SHP77 treated with DMSO at 0.1 percent for 48 hours (cell line): ENCODE results near the gene WBP1L.
"Not testable (repeated sequence)": the region's sequence is repeated elsewhere in the genome, so short reads cannot be mapped to it uniquely, and the experiment has no call there.

Experiments
- DNase-seq: peaks from one replicate; lab custom pipeline; 2025; lab: John Stamatoyannopoulos, UW

Gene WBP1L

DNA sequence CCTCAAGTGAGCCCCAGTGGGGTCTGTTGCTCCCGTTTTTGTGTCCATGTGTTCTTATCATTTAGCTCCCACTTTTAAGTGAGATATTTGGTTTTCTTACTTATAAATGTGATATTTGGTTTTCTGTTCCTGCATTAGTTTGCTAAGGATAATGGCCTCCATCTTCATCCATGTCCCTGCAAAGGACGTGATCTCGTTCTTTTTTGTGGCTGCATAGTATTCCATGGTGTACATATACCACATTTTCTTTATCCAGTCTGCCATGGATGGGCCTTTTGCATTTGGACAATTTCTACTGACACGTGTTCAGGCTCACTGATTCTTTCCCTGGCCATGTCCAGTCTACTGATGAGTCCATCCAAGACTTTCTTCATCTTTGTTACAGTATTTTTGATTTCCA is 19.8 kb upstream of the WBP1L start:
- DNase-seq: no peak

DNA sequence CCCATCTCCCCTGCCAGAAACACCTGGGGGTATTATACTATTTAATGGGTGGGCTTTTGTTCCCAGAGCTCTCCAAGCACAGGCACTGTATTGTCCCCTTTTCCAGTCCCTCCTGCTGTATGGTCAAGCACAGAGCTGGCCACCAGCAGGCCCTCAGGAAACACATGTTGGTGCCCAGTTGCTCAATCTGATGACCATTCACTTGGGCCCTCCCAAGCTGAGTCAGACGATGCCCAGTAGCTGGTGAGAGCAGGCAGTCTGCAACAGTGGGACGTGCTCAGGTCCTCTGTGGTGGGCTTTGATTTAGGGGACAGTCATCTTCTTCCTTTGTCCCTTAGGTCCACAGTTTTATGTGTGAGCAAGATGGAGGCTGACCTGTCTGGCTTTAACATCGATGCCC is 17.5 kb upstream of the WBP1L start:
- no peak for DNase-seq

DNA sequence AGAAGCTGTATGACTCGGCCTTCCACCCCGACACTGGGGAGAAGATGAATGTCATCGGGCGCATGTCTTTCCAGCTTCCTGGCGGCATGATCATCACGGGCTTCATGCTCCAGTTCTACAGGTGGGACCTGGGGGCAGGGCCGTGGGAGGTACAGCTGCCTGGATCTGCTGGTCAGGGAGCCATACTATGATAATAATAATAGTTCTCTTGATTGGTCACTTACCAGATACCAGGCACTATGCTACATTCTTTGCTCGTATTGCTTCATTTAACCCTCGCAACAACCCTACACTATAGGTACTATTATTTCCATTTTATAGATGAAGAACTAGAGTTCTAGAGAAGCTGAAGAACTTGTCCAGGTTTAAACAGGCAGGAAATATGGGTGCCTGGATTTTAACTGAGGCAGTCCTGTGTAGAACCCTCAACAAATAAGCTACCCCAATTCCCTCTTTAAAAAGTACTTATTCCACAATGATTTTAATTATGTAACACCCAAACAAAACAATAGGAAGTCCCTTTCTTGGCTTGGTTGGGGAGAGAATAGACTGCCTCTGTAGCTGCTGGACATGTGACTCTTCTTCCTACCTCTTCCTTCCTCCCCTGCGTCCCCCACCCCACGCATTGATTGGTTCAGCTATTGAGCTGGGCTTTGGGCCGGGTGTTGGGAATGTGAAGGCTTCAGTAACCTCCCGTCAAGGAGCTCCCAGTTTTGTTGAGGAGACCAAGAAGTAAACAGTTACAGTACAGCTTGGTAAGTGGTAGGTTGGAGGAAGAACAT is 16.5 kb upstream of the WBP1L start:
- DNase-seq: no peak

DNA sequence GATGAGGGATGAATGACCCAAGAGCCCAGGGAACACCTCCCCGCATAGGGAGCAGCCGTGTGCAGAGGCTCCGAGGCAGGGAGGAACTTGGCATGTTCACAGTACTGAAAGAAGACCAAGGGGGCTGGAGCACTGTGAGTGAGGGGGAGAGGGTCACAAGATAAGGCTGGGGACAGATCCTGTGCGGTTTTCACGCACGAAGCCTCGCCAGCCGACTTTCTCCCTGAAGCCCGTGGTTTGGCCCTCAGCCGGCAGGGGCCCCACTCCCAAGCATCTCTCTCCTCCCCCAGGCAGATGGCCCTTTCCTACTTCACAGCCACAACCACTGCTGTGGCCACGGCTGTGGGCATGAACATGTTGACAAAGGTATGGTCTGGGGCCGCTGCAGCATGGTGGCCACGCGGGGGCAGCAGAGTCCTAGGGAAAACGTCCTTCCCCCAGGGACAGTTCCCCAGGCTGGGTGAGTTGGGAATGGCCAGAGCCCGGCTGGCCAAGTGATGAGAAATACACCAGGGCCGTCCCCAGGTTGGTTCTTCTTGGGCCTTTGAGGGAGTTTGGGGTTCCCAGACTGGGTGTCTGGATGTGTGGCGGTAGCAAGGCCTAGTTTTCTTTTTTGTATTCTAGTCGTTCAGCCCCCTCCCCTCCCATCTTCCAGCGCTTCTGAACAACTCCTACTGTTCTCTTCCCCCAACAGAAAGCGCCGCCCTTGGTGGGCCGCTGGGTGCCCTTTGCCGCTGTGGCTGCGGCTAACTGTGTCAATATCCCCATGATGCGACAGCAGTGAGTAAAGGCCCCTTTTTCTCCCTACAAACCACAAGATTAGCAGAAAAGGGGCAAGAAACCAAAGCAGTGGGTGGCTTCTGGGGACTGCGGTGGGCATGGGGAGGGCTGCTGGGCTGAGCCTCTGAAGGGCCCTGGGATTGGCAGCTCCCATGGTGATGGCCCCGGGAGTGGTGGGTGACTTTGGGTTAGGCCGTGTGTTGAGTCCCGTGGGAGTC is 14.4 kb upstream of the WBP1L start:
- no peak for DNase-seq

DNA sequence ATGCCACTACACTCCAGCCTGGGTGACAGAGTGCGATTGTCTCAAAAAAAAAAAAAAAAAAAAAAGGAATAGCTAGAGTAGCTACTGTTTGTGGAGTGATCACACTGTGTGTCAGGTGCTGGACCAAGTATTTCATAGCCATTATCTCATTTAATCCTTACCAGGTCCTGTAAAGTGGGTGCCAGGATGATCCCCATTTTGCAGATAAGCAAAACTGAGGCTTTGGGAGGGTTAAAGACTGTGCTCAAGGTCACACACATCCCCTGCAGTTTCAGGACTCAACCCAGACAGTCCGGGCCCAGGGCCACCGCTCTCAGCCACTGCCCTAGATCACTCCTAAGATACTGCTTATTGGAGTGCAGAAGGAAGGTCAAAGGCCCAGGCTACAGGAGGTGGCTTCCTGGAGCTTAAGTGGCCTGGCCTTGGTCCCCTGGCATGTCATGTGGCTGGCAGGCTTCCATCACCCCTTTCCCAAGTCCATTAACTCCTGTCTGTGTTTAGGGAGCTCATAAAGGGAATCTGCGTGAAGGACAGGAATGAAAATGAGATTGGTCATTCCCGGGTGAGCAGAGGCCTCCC is 12.4 kb upstream of the WBP1L start:
- no peak for DNase-seq

DNA sequence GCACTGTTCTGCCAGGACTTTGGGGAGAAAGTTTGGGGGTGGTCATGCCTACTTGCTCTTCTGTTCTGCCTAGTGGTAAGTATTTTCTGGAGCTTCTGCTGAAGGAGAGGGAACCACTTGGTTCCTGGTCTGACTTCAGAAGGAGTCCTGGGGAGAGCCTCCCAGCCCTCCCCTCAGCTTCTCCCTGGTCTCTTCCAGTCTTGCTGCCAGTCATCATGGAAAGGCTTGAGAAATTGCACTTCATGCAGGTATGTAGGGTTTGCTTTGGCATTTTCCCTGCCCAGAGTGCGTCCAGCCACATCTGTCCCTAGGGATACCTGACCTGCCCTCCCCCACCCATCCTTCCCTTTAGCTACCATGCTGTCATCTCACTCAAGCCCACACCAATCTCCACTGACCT is 11.1 kb upstream of the WBP1L start:
- no peak for DNase-seq

DNA sequence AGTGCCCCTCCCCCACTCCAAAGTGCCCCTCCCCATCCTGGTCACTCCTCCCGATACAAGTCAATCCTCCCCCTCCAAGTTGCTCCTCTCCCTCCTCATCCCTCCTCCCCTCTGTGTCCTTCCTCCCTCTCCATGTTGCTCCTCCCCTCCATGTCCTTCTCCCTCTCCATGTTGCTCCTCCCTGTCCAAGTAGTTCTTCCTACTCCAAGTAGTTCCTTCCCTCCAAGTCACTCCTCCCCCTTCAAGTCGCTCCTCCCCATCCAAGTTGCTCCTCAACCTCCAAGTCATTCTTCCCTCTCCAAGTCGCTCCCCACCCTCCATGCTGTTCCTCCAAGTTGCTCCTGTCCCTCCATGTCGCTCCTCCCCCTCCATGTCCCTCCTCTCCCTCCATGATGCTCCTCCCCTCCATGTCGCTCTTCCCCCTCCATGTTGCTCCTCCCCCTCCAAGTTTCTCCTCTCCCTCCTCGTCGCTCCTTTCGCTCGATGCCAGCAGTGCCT is 8.6 kb upstream of the WBP1L start:
- no peak for DNase-seq

DNA sequence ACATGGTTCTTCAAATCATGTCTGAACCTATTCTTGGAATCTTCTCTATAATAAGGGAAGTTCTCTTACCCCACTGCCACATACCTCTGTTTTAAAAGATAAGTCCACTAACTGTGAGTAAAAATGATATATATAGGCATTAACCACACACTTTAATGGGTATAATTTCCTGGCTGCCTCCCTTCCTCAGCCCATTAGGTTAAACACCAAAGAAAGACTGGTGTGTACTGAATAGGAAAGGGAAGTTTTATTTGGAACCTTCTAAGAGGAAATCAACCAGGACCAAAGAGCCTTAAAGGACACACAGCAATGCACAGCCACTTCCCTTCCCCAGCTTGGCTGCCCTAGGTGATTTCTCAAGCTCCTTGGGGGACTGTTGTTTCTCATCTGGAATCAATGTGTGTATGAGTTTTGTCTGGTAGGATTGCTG is 5.0 kb upstream of the WBP1L start:
- no peak for DNase-seq

DNA sequence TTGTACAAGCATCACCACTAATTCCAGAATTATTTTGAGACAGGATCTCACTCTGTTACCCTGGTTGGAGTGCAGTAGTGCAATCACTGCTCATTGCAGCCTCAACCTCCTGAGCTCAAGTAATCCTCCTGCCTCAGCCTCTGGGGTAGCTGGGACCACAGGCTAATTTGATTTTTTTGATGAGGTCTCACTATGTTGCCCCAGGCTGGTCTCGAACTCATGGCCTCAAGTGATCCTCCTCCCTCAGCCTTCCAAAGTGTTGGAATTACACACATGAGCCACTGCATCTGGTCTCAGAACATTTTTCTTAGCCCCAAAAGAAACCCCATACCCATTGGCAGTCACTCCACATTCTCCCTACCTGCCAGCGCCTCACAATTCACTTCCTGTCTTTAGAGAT is 3.5 kb upstream of the WBP1L start:
- no peak for DNase-seq

DNA sequence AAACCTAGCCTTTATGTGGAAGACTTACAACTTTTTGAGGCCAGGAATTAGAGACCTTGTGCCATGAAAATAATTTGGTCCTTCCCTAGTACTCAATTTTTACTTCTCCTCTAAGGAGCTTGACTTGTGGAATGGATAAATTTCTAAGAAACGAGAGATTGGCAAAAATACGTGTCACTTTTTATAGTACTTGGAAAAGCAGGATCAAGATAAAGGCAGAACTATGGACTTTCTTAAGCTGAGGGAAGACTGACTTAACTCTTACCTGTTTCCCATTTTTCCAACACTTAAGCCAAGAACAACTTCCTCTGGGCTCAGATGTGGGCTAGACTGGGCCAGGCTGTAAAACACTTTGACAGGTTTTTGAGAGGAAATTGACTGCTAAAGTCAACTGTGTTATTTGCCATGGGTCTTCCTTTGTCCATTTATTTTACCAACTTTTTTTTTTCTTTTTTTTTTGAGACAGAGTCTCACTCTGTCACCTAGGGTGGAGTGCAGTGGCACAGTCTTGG is 2.0 kb upstream of the WBP1L start:
- DNase-seq: no peak

DNA sequence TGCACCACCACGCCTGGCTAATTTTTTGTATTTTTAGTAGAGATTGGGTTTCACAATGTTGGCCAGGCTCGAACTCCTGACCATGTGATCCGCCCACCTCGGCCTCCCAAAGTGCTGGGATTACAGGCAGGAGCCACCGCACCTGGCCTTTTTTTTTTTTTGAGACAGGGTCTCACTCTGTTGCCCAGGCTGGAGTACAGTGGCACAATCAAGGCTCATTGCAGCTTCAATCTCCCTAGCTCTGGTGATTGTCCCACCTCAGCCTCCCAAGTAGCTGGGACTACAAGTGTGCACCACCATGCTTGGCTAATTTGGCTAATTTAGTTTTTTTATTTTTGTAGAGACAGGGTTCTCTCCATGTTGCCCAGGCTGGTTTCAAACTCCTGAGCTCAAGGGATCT is 1.4 kb upstream of the WBP1L start:
- not testable (repeated sequence) for DNase-seq

DNA sequence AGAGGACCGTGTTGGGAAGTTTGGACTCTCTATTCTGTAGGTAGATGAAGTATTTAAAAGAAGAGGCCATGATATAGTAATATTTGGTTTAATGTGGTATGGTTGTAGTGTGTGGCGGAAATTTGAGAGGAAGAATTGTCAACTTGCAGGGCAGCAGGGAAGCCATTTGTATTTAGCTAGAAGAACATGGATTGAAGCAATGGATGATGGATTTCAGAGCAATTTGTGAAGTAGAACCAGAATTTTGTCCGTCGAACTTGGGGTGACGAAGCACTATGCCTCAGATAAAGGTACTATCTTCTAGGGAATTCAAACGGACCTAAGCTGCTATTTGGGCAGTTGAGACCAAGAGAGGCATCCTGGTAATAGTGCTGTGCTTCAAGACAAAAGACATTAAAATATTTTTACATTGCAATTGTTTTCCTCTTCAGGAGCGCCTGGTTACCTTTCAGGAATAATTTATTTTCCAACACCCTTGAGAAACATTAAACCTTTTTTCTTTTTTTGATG is 615 bp upstream of the WBP1L start:
- no peak for DNase-seq

DNA sequence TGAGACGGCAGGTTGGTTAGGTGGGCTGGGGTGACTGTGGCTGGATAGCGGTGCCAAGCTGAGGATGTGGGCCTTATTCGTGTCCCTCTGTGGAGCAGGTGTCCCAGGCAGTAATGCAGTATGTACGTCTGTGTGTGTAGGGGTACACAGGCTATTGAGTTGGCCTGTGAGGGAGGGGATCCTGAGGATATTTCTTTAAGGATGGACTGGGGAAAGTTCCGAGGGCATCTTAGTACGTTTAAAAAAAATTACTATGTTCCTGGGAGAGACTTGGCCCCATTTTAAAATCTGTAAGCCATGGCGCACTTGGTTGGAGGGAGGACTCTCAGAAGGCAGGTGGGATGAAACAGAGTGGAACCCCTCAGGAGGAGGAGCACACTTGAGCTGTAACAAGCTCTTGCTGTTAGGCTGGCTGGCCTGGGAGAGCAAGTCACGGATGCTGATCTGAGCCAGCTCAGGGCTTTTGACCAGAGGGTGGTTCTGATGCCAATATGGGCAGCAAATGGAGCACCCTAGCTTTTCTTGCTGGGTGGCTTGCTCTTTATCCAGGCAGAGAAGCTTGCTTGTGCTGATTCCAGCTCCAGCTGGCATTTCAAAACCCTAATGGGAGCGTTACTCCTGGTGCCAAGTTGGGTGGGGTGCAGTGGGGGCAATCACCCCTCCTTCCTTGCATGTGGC is 765 bp downstream of the WBP1L start:
- no peak for DNase-seq

DNA sequence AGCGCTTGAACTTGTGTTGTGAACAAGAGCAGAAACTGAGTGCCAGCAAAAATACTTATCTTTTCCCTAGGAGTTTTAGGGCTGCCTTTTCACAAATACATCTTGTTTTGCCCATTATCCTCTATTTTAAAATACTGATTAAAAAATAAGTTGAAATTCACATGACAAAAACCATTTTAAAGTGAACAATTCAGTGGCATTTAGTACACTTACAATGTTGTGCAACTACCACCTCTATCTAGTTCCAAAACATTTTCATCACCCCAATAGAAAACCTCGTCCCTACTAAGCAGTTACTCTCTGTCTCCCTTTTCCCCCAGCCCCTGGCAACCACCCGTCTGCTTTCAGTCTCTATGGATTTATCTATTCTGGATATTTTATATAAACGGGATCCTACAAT is 1.4 kb downstream of the WBP1L start:
- DNase-seq: no peak

DNA sequence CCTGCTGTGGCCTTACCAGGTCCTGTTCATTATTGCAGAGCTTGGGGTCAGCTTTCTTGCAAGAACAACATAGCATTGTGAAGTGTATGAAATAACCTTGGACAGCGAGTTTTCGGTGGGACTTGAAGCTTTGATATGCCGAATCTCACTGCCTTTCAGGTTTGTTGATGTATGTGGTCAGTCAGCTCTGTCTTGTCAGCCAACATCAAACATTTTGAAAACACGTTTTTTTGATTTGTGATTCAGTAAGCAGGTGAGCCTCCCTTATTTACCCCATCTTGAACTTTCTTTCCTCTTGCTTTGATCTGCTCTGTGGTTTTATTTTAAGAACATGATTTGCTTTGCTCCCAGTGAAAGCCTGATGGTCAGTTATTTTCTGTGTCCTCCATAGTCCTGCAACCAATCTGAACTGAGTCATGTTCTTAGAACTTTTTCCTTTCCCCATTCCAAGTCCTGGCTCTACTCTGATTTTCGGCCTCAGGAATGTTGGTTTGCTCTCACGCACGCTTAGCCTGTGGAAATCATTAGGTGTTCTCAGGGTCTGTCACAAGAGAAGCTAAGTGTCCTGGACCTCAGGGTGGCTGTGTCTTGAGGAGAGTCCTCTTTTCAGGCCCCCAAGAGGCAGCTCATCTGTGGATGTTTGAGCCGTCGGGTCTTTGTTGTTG is 8.7 kb downstream of the WBP1L start:
- DNase-seq: no peak

DNA sequence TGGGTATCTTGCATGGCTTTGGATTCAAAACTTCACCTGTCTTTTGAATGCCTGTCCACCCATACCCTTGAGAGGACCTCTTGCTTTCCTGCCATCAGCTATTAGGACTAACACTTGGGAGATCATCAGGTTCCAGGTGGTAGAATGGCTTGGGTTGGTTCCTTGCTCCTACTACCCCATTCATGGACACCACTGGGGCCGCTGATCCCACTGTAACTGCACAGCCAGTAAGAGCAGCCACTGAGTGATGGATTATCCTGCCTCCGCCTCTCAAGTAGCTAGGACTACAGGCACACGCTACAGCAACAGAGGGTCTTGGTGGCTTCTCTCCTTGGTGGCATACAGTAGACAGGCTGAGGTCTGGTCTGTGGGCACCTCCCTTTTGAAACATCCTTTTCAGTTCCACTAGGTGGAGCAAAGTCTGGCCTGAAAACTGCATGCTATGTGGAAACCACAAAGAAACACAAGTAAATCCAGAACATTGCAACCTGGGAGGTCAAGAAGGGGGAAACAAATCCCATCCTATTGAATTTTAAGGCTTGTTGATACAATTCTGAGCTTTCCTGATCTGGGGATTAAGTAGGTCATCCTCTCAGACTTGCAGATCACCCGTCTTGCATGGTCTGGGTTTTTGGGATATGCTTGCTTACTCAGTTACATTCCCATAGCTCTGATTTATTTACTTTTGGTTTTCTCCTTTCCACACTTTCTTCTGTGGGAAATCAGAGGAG is 9.4 kb downstream of the WBP1L start:
- no peak for DNase-seq

DNA sequence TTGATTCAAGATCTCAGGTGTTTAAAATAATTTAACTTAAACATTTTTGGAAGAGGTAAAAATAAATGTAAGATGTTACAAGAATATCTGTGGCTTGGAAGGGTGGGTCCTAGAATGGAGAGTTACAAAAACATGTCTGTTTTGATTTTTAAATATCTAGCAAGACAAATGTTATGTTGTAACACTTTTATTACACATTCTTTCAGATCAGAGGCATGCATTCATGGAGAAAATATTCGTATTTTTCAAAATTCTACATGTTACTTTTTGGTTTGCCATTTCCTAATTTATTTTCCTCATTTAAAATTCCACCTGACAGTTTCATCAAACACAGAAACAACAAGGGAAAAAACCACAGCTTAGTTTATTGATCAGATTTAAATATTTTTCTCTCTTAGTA is 10.0 kb downstream of the WBP1L start:
- no peak for DNase-seq

DNA sequence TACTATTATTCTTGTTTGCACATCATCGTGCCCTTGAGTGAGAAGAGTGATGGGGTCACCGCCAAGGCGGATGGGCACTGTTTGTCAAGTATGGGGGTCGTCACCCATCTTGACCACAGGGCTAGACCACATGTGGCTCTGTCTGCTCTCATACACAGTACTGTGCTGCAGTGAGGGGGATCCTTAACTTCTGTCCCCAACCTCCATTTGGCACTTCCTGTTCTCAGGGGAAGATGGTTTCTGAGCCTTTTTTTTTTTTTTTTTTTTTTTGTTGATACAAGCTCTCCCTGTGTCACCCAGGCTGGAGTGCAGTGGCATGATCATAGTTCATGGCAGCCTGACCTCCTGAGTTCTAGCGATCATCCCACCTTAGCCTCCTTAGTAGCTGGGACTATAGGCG is 13.6 kb downstream of the WBP1L start:
- DNase-seq: no peak

DNA sequence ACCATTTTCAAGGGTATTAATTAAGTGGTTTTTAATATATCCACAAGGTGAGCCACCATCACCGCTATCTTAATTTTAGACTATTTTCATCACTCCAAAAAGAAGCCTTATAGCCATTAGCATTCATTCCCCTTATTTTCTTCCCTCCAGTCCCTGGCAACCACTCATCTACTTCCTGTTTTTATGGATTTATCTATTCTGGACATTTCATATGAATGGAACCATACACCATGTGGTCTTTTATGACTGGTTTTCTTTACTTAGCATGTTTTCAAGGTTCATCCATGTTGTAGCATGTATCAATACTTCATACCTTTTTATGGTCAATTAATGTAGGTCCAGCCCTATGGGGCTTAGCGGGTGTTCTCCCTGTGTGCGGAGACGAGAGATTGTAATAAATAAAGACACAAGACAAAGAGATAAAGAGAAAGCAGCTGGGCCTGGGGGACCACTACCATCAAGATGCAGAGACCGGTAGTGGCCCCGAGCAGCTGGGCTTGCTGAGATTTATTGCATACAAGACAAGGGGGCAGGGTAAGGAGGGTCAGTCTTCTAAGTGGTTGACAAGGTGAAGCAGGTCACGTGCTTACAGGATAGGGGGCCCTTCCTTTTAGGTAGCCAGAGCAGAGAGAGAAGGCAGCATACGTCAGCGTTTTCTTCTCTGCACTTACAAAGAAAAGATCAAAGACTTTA is 14.6 kb downstream of the WBP1L start:
- no peak for DNase-seq

DNA sequence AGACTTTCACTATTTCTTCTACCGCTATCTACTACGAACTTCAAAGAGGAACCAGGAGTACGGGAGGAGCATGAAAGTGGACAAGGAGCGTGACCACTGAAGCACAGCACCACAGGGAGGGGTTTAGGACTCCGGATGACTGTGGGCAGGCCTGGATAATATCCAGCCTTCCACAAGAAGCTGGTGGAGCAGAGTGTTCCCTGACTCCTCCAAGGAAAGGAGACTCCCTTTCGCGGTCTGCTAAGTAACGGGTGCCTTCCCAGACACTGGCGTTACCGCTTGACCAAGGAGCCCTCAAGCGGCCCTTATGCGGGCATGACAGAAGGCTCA is 15.2 kb downstream of the WBP1L start:
- DNase-seq: not testable (repeated sequence)
